AG04449 (cell line): Measurements from ENCODE around the gene LARGE1.

Experiments
- CTCF ChIA-PET: fragments of 350-600 bp; formaldehyde crosslinking; extraction: SDS; loops from one replicate; lab custom pipeline; 2021; ENCODE audit warnings: antibody characterized with exemption; lab: Yijun Ruan, JAX
- POLR2A ChIA-PET: fragments of 400-600, 350-600 bp; formaldehyde crosslinking; extraction: SDS; loops from one replicate; lab custom pipeline; 2020; ENCODE audit warnings: antibody characterized with exemption, inconsistent platforms; lab: Yijun Ruan, JAX
- DNase-seq: peaks from one replicate; pipeline ENCODE4 v3.0.0-alpha.2; 2010; ENCODE audit warnings: low read depth, low spot score
- H3K4me3 ChIP-seq: 2 replicates; pipeline ENCODE4 v1.5.1; 2011; ENCODE audit warnings: low read depth, mild to moderate bottlenecking, control low read depth, low read length
- CTCF ChIP-seq: IDR thresholded peaks from one replicate; pipeline ENCODE4 v1.5.1; 2011; ENCODE audit warnings: mild to moderate bottlenecking, moderate library complexity, low read length, control low read depth, inconsistent platforms; ENCODE audit not compliant: insufficient read depth; ENCODE audit errors: missing control alignments

LARGE1 gene

DNA sequence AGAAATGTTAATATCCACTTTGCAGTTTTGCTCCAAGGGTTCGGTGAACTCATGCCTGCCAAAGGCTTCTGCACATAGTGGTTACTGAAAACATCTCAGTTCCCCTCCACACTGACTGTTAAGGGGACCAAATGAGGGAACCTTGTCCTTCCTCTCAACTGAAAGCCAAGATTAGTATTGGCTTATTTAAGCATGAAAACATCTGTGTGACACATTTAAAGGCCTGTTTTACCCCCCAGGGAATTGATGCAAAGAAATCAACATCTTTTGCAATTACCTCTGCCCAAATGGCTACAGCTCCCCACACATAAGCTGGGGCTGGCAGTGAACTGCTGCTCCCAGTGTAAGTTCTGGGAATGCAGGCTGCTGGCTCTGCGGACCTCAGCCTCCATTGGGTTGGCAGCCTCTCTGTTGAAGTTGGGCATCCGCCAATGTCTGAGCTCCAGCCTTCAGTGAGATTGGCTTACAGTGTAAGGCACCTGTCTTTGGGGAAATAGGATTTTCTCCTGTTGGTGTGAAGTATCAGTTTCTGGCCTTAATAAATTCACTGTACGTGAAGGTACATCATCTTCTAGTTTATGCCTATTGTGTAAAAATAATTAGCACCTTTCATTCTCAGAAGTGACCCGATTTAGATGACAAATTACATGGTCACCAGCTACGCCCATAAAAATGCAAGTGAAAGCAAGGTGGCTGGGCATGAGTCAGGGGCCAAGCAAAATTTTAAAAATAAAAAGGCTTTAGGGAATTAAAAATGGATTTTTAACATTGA, 648.7 kb downstream of the LARGE1 start:
- ChIA-PET CTCF (interaction anchor here (1.2 kb wide), 1 partner anchor 30 kb away, joined by 3 read pairs; no protein-coding TSS in a partner anchor), POLR2A (no interaction called here)
- H3K4me3 ChIP-seq = no peak overlapping the region
- DNase-seq = no peak
- TF ChIP-seq CTCF = no peak

DNA sequence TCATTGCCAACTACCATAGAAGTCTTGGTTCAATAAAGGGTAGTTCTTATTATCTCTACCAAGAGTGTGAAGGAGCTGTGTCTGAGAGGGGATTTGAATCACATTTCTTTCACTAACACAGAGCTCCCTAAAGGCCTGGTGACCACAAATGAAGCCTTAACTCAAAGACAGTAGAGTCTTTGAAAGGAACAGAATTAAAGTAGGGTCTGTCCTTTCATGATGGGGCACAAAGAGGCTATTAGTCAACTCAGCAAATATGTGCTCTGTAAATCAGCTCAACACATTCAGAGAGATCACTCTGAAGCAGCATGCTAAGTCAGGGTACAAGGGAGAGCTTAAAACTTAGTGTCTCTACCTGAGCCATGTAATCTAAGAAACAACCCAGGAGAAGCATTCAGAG, 649.7 kb downstream of the LARGE1 start:
- ChIA-PET POLR2A (no interaction called here), CTCF (no interaction called here)
- no peak for TF ChIP-seq CTCF
- H3K4me3 ChIP-seq = no peak overlapping the region
- no peak for DNase-seq

- POLR2A ChIA-PET = no interaction called here
- no peak overlapping the region for H3K4me3 ChIP-seq
- no peak for DNase-seq
- CTCF ChIA-PET = no interaction called here
- no peak for TF ChIP-seq CTCF
Measured at GRCh38 chr22:33261699-33262098, 658.6 kb downstream of the LARGE1 start.

GRCh38 chr22:33260498-33260897, 659.8 kb downstream of the LARGE1 start:
- H3K4me3 ChIP-seq = no peak overlapping the region
- POLR2A ChIA-PET = no interaction called here

GRCh38 chr22:33255791-33256190, 664.5 kb downstream of the LARGE1 start:
- DNase-seq = no peak
- POLR2A ChIA-PET = no interaction called here
- no peak overlapping the region for H3K4me3 ChIP-seq
- TF ChIP-seq CTCF = no peak
- CTCF ChIA-PET = no interaction called here

More at GRCh38 chr22:33260498-33260897, 659.8 kb downstream of the LARGE1 start:
- no peak for DNase-seq
- CTCF ChIA-PET = no interaction called here
- TF ChIP-seq CTCF = no peak

GRCh38 chr22:33248948-33249347, 671.3 kb downstream of the LARGE1 start:
- CTCF ChIA-PET = no interaction called here
- no peak overlapping the region for H3K4me3 ChIP-seq
- POLR2A ChIA-PET = no interaction called here
- DNase-seq = no peak
- TF ChIP-seq CTCF = no peak
